ENCODE results near the gene ARFGEF3.
"Not testable (repeated sequence)": the region's sequence is repeated elsewhere in the genome, so short reads cannot be mapped to it uniquely, and the experiment has no call there.

Gene ARFGEF3

DNA sequence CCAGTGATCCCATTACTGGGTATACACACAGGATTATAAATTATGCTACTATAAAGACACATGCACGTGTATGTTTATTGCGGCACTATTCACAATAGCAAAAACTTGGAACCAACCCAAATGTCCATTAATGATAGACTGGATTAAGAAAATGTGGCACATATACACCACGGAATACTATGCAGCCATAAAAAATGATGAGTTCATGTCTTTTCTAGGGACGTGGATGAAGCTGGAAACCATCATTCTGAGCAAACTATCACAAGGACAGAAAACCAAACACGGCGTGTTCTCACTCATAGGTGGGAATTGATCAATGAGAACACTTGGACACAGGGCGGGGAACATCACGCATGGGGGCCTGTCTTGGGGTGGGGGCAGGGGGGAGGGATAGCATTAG lies 206.9 kb downstream of the ARFGEF3 start:
- DNase-seq: not testable (repeated sequence)

DNA sequence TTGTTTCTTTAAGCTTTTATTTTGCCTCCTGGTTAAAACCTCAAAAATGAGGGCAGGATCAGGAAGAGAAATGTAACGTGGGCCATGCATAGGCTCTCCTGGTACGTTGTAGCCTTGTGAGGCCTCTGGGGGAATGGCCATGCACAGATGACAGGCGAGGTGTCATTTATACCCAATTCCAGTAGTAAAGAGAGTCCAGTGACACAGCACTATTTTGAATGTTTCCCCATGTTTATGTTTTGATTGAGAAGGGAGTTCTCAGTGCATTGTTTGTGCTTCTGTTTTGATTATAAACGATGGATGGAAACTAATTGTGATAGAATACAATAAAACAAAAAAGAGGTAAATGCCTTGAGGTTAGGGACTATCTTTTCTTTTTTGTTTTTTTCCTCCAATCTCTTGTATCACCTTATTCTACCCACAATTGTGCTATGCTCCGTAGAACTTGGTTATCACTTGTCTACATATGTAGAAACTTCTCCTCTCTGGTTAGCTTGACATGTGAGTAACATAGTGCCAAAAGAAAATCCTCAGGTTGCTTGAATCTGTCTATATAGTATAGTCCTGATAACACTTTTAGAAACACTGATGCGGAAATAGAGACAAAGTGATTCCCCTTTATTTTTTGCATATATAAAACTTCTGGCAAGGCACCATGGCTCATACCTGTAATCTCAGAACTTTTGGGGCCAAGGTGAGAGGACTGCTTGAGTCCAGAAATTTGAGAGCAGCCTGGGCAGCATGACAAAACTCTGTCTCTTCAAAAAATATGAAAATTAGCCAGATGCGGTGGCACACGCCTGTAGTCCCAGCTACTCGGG lies 209.1 kb downstream of the ARFGEF3 start:
- DNase-seq: no peak

DNA sequence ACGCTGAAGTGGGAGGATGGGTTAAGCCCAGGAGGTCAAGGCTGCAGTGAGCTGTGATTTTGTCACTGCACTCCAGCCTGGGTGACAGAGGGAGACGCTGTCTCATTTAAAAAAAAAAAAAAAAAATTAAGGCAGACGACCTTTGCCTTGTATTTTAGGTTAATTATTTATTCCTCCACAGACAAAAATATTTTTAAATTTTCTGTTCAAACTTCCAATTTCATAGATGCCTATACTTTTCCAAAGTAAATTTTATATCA lies 209.6 kb downstream of the ARFGEF3 start:
- DNase-seq: no peak

DNA sequence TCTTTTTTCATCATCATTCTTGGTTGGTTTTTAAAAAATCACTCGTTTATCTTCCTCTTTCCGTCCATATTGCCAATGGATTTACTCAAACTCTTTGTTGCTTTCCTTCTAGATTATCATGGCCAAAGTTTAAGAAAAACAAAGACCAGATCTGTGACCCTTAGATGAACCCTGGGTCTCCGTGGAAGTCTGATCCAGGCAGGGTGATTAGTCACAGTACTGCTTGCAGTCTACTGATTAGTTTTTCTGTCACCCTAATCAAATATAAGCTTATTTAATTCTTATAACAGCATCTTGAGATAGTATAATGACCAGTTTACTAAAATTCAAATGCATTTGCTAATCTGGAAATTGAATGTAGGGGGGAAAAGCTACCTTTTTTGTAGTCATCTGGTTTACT lies 210.0 kb downstream of the ARFGEF3 start:
- peak; percentile 20 for DNase-seq

DNA sequence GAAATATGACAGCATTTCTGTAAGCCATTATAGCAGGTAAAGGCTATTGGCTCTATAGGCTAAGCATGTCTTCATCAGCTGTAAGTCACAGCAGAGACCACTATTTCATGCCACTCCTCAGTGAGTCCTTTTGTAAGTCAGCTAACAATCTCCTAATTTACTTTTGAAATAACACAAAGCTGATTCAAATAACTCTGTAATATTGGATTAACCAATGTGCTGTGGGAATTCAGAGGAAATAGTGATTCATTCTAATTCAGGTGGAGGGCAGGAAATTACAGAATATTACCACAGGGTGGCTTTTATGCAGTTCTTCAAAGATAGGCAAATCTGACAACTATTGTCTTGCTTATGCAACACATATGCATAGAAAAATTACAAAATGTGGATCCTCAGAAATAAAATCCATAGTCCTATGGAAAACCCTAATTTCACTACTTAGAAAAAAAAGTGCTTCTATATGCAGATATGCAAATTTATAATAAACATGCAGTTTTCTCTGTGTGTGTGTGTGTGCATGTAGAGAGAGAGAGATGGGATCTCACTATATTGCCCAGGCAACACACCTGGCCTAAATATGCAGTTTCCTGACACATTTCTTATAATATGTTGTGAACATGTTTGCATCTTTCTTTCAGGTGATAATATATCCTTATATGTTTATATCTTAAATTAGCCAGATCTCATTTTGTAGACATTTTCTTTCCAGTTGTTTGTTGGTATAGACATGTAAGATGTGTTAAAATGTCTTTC lies 211.1 kb downstream of the ARFGEF3 start:
- no peak for DNase-seq

DNA sequence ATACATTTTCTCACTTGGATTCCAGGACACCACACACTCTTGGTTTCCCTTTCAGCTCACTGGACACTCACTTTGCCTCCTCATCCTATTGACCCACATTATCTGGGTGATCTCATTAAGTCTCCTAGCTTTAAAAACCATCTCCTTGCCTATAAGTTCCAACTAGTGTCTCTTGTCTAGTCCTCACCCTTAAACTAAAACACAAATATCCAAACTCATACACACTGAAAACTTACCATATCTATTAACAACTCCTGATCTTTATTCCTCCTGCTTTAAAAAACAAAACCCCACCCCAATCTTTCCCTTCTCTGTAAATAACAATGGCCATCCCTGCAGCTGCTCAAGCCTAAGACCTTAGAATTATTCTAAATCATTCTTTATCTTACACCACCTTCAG lies 212.5 kb downstream of the ARFGEF3 start:
- no peak for DNase-seq

DNA sequence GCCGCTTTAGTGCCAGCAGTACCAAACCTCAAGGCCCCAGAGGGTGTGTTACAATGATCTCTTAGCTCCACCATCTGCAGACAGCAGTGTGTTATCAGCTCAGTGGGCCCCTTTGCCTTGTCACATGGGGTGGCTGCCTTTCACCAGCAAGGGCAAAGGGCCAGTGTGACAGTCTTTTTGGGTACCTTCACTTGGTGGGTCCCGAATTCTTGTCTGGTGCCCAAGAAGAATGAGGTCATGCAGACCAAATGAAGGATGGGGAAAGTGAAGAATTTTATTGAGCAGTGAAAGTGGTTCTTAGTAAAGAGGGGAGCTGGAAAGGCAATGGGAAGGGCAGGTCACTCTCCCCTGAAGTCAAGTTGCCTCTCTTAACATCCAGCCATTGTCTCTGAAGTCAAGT lies 213.1 kb downstream of the ARFGEF3 start:
- DNase-seq: no peak

DNA sequence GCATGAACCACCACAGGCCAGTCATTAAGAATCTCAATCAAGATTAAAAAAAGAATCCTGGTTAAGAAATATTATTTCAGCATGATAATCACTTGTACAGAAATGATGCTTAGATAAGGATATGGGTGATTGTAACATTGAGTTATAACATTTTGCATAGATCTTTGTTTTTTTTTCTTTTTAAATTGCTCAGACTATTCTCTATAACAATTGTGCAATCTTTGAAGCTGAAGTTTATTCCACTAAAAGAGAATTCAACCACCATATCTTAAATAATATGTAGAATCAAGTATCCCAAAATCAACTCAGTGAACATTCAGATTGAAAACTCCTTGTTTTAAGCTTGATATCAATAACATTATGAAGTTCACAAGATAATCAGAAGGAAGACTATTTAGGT lies 215.3 kb downstream of the ARFGEF3 start:
- DNase-seq: no peak

DNA sequence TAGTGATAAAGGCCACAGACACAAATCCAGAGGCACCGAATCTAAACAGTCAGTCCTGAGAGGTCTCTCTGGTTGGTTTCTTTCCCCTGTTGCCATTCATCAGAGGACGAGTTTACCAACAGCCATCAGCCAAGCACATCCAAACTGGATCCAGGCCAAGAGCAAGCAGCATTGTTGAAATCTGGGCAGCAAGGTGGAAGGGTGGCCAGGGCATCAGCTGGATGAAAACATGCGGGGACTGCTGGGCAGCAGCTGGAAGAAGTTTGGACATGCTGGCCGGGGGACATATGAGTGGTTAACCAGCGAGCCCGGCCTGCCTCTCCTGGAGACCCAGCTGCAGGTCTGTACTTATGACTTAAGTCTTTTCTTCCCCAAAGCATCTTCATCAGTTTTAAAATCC lies 216.1 kb downstream of the ARFGEF3 start, which contains the start of gene SMIM28:
Gene SMIM28 (plus strand): TSS at position 62 of the 400 bp plus-strand sequence. CDS start 168 bp downstream, at position 230.
- no peak for DNase-seq

DNA sequence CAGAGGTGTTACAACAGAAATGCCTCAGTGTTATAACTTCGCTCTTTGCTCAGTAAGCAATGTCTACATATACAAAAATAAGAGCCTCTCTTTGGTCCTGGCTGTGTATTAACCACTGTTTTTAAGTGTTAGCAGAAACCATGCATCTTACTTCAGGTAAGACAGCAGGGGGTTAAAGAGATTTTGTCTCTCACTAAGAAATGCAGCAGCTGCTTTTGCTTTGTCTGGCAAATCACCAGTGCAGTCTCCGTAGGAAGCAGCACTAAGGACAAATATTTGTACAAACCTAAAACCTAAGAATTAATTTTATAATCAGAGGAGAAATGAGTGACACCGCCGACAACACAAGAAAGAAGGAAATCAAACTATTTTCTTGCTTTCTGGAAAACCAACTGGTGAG lies 216.7 kb downstream of the ARFGEF3 start:
- no peak for DNase-seq

DNA sequence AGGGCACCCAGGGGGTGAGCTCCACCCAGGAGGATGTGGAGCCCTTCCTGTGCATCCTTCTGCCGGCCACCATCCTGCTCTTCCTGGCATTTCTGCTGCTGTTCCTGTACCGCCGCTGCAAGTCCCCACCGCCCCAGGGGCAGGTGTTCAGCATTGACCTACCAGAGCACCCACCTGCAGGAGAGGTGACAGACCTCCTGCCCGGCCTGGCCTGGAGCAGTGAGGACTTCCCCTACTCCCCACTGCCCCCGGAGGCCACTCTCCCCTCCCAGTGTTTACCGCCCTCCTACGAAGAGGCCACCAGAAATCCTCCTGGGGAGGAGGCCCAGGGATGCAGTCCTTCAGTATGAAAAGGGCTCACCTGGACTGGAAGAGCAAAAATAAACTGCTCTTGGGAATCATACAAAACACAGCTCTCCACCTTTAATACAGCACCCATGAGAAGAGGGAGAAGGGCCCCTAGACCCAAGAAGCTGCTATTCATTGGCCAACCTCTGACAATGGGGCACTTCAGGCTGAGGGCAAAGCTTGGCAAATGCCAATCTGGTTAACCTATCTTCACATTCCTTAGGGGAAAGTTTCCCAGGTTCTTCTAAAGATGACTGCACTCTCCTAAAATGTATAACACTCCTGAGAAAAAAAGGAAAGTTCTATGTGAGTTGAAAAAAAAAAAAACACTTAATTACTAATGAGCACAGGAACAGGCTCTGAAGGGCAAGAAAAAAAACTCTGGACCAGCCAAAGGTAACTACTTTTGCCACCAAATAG lies 220.9 kb downstream of the ARFGEF3 start:
- no peak for DNase-seq

DNA sequence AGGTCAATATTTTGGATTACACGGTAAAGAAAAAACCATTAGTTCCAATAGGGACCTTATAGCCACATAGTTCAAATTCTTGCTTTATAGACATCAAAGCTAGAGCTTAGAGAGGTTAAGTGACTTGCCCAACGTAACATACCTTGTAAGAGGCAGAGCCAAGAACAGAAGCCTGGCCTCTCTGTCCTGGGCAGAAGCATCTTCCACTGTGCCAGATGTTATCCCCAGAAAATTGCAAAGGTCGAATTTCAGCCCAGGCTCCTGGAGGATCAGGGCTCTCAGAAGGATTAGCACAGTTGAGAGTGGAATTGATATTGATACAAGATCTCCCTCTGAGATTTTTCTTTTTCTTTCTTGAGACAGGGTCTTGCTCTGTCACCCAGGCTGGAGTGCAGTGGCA lies 222.0 kb downstream of the ARFGEF3 start:
- DNase-seq: no peak

DNA sequence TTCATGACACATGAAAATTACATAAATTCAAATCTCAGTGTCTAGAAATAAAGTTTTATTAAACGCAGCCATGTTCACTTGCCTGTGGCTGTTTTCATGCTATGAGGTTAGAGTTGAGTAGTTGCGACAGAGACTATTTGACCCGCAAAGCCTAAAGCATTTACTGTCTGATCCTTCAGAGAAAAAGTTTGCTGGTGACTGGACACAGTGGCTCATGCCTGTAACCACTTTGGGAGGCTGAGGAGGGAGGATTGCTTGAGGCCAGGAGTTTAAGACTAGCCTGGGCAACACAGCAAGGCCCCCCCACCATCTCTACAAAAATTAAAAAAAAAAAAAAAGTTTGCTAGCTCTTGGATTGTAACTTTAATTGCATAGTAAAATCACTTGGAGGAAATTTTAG lies 225.2 kb downstream of the ARFGEF3 start:
- no peak for DNase-seq

DNA sequence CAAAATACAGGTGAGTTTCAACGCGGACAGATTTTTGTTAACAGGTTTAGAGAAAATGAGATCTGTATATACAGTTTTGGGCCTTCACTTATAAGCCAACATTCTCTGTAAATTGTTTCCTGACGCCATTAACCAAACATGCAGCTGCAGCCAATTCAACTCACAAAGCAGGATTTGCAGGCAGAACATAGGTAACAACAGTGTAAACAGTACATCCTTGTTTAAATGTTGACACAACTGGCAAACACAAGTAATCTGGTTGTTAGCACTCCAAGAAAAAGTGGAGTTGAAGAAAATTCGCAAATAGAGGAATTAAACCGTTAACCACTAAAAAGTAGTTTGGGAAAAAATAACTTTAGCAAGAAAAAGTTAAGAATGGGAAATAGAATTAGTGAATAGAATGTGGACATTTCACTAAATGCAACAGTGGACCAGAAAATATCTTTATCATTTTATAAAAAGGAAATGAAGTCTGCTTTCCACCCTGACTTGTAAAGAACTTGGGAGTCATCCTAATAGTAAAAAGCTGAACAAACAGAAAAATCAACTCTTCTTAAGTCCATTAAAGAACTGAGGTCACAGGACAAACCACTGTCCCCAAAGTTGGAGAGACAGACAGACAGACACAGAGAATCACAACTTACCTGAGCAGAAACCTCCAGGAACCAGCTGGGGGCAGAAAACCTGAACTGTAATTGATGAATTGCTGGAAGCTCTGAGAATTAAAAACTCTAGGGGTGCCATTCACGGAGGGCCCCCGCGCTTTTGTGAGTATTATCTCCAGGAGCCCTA lies 226.0 kb downstream of the ARFGEF3 start:
- no peak for DNase-seq

DNA sequence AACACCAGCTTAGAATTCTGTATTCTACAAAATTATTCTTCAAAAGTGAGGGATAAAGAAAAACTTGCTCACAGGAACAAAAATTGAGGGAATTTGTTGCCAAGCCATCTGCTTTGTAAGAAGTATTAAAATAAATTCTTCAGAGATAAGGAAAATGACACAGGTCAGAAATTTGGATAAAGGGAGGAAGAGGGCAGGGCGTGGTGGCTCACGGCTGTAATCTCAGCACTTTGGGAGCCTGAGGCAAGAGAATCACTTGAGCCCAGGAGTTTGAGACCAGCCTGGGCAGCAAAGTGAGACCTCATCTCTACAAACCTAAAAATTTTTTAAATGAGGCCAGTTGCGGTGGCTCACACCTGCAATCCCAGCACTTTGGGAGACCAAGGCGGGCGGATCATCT lies 227.8 kb downstream of the ARFGEF3 start:
- DNase-seq: no peak

All from fibroblast of skin of back (primary cell).